ENCODE data around the gene ENO3. TPM values are rescaled to one million over a fixed set of nuclear protein-coding genes. Genes with fewer than 3 reads are reported as not detected.

Gene ENO3
- total and polyA plus RNA-seq, 10 of the 15 experiments (the other 5 are each of a cell fraction or from before 2014, with no cell fraction given): 6.8 to 28.4 (median 17.0) TPM

DNA sequence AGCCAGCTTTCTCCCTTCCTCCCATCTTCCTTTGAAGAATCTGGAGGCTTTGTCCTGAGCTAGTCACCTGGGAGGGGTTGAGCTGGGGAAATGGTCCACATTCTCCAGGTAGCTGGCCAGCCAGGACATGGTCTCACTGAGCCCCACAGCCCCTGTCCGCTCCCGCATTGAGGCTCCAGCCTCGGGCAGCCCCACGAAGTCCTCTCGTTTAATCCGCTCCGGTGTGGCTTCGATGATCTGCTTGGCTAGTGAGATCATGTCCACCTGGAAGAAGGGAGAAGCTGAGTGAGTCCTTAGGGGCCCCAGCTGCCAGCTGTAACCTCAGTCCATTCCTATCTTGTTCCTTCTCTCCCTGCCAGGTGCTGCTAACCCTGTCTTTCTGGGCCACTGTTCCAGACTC is 19.4 kb downstream of the ENO3 start:
- peaks cover 15 to 18% of the 10 kb centered on the region in 2 experiments; a peak in 3 of 4 replicates for H3K36me3 ChIP-seq (ENCODE audit: control insufficient read depth in 2 of 2, insufficient read depth in 2 of 2, low read length in 1 of 2)
- no peak for FAIRE-seq

DNA sequence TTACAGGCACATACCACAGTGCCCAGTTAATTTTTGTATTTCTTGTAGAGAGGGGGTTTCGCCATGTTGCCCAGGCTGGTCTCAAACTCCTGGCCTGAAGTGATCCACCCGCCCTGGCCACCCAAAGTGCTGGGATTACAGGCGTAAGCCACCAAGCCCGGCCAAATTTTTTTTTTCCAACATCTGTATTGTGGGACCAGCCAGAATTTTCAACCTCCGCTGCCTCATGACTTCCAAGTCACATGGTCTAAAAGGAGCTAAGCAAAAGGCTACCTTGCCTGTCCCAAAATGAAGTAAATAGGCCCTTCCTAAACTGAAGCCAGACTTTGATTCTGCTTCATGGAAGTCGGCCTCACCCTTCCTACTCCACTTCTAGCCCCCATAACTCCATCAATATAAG is 20.9 kb downstream of the ENO3 start:
- no peak overlapping the region for H2AFZ ChIP-seq (ENCODE audit: control insufficient read depth, low read depth, low read length)
- SMC1A ChIA-PET (ENCODE audit: uncharacterized antibody, unreplicated experiment): interaction anchor here (1.1 to 2.7 kb wide), 3 partner anchors 8 to 63 kb away, joined by 3 to 9 read pairs (median 5); no protein-coding TSS in a partner anchor
- FAIRE-seq (no peak), ATAC-seq (no peak), DNase-seq (ENCODE audit: low read depth, low spot score) (no peak)
- CTCF ChIA-PET: interaction anchor here (1.9 kb wide), 1 partner anchor 9 kb away, joined by 10 read pairs; no protein-coding TSS in a partner anchor
- no peak for TF ChIP-seq HDAC6 (IDR thresholded peaks at IDR 0.05; ENCODE audit: unreplicated experiment)
- no peak for TF ChIP-seq NR2C2 (IDR thresholded peaks at IDR 0.05; ENCODE audit: borderline replicate concordance, control insufficient read depth, insufficient read length, low read depth)
- TF ChIP-seq NR2C1 (IDR thresholded peaks at IDR 0.05): no peak
- TF ChIP-seq ZZZ3 (IDR thresholded peaks at IDR 0.05; ENCODE audit: control insufficient read depth, insufficient read length, low read depth): no peak
- TF ChIP-seq, protein P1, sequence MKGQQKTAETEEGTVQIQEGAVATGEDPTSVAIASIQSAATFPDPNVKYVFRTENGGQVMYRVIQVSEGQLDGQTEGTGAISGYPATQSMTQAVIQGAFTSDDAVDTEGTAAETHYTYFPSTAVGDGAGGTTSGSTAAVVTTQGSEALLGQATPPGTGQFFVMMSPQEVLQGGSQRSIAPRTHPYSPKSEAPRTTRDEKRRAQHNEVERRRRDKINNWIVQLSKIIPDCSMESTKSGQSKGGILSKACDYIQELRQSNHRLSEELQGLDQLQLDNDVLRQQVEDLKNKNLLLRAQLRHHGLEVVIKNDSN (IDR thresholded peaks at IDR 0.05; ENCODE audit: borderline replicate concordance, extremely low read length, insufficient read depth, low read depth, low read length): no peak
- no peak for TF ChIP-seq BCL11A (IDR thresholded peaks at IDR 0.05; ENCODE audit: low read depth, low read length)
- no peak for TF ChIP-seq POLR2AphosphoS5 (IDR thresholded peaks at IDR 0.05; ENCODE audit: low read length)
- no peak for TF ChIP-seq CBFB (IDR thresholded peaks at IDR 0.05; ENCODE audit: low read depth)
- no peak for TF ChIP-seq NR2F1 (conservative IDR thresholded peaks at IDR 0.05)
- TF ChIP-seq, protein P2, sequence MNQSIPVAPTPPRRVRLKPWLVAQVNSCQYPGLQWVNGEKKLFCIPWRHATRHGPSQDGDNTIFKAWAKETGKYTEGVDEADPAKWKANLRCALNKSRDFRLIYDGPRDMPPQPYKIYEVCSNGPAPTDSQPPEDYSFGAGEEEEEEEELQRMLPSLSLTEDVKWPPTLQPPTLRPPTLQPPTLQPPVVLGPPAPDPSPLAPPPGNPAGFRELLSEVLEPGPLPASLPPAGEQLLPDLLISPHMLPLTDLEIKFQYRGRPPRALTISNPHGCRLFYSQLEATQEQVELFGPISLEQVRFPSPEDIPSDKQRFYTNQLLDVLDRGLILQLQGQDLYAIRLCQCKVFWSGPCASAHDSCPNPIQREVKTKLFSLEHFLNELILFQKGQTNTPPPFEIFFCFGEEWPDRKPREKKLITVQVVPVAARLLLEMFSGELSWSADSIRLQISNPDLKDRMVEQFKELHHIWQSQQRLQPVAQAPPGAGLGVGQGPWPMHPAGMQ (IDR thresholded peaks at IDR 0.05; ENCODE audit: borderline replicate concordance): no peak
- peaks cover 18% of the 10 kb centered on the region for H3K79me2 ChIP-seq (ENCODE audit: control insufficient read depth, insufficient read depth, low read length)
- H3K36me3 ChIP-seq (ENCODE audit: control insufficient read depth in 2 of 2, insufficient read depth in 2 of 2, low read length in 1 of 2): peaks cover 13 to 18% of the 10 kb centered on the region in 2 experiments; a peak in 3 of 4 replicates
- H3K27me3 ChIP-seq (replicated peaks in 1 of 2; ENCODE audit: control insufficient read depth in 2 of 2, insufficient read depth in 2 of 2, low read length in 1 of 2): no peaks in the 10 kb centered on the region
- no peak overlapping the region for H3K4me2 ChIP-seq (ENCODE audit: control insufficient read depth, insufficient read depth)
- RAD21 ChIA-PET (ENCODE audit: unreplicated experiment): no interaction called here
- H3K4me1 ChIP-seq (ENCODE audit: control insufficient read depth, insufficient read depth, low read length): peaks cover 11% of the 10 kb centered on the region
- H3K9ac ChIP-seq (ENCODE audit: control insufficient read depth, insufficient read depth, low read length): no peak overlapping the region
- no TSS peak for BruUV-seq (replicated peaks)
- no peaks in the 10 kb centered on the region for H4K20me1 ChIP-seq (ENCODE audit: control insufficient read depth, insufficient read depth)
- intact Hi-C loops (cut with micrococcal nuclease; ENCODE audit: unreplicated experiment): no loop called here
- POLR2A ChIA-PET: interaction anchor here (0.7 kb wide), 1 partner anchor 97 kb away, joined by 3 read pairs; no protein-coding TSS in a partner anchor
- in situ Hi-C loops (cut with MboI): no loop called here
- H3K9me3 ChIP-seq (replicated peaks; ENCODE audit: control insufficient read depth, insufficient read depth, low read length): no peaks in the 10 kb centered on the region
- no peak overlapping the region for H3K27ac ChIP-seq (ENCODE audit: control insufficient read depth, insufficient read depth)
- H3K4me3 ChIP-seq: no peak overlapping the region
- WGBS (ENCODE audit: insufficient coverage, insufficient replicate concordance, low lambda C conversion rate, missing lambda C conversion rate): 94% methylated on average over 6 of the region's 6 CpGs

More for the DNA sequence above, 19.4 kb downstream of the ENO3 start:
- peaks cover 27% of the 10 kb centered on the region for H3K79me2 ChIP-seq (ENCODE audit: control insufficient read depth, insufficient read depth, low read length)
- H3K4me2 ChIP-seq (ENCODE audit: control insufficient read depth, insufficient read depth): no peak overlapping the region
- WGBS (ENCODE audit: insufficient coverage, insufficient replicate concordance, low lambda C conversion rate, missing lambda C conversion rate): 98% methylated on average over 8 of the region's 8 CpGs
- ChIA-PET CTCF (interaction anchor here (0.5 to 1.9 kb wide), 7 partner anchors 10 to 112 kb away, joined by 3 to 10 read pairs (median 4); partner anchors contain the start of genes CAMTA2, RNF167 and SLC25A11), SMC1A (ENCODE audit: uncharacterized antibody, unreplicated experiment) (interaction anchor here (1.5 to 2.7 kb wide), 3 partner anchors 30 to 61 kb away, joined by 3 to 9 read pairs (median 5); partner anchors contain the start of genes RNF167 and SLC25A11), RAD21 (ENCODE audit: unreplicated experiment) (interaction anchor here (1.2 to 1.3 kb wide), 2 partner anchors 16 to 90 kb away, joined by 3 read pairs; no protein-coding TSS in a partner anchor), POLR2A (interaction anchor here (0.6 to 1.0 kb wide), 2 partner anchors 20 to 1787 kb away, joined by 4 read pairs; no protein-coding TSS in a partner anchor)
- no peak overlapping the region for H2AFZ ChIP-seq (ENCODE audit: control insufficient read depth, low read depth, low read length)
- H4K20me1 ChIP-seq (ENCODE audit: control insufficient read depth, insufficient read depth): no peaks in the 10 kb centered on the region
- TF ChIP-seq ESRRA (IDR thresholded peaks at IDR 0.05; ENCODE audit: low read length) (no peak), SREBF1 (IDR thresholded peaks at IDR 0.05; ENCODE audit: low read length) (no peak), NFYB (IDR thresholded peaks at IDR 0.05; ENCODE audit: insufficient read depth, low read depth, low read length) (no peak), SRF (IDR thresholded peaks at IDR 0.05; ENCODE audit: low read depth in 2 of 2, low read length in 2 of 2) (no peak), MYB (IDR thresholded peaks at IDR 0.05; ENCODE audit: borderline replicate concordance, low read depth, low read length) (no peak), CBX5 (IDR thresholded peaks at IDR 0.05; ENCODE audit: low read depth) (no peak), MTA3 (IDR thresholded peaks at IDR 0.05; ENCODE audit: borderline replicate concordance, low read length) (no peak), RAD21 (IDR thresholded peaks at IDR 0.05; ENCODE audit: insufficient read depth, low read depth, low read length) (no peak)
- ATAC-seq: no peak
- no peak overlapping the region for H3K27ac ChIP-seq (ENCODE audit: control insufficient read depth, insufficient read depth)
- no peak overlapping the region for H3K4me3 ChIP-seq
- H3K9ac ChIP-seq (ENCODE audit: control insufficient read depth, insufficient read depth, low read length): no peak overlapping the region
- H3K4me1 ChIP-seq (ENCODE audit: control insufficient read depth, insufficient read depth, low read length): peaks cover 14% of the 10 kb centered on the region
- in situ Hi-C loops (cut with MboI) (no loop called here), intact Hi-C loops (cut with micrococcal nuclease; ENCODE audit: unreplicated experiment) (no loop called here)
- no peaks in the 10 kb centered on the region for H3K9me3 ChIP-seq (replicated peaks; ENCODE audit: control insufficient read depth, insufficient read depth, low read length)
- no TSS peak for BruUV-seq (replicated peaks)
- H3K27me3 ChIP-seq (replicated peaks in 1 of 2; ENCODE audit: control insufficient read depth in 2 of 2, insufficient read depth in 2 of 2, low read length in 1 of 2): no peaks in the 10 kb centered on the region
- no peak for DNase-seq (ENCODE audit: low read depth, low spot score)
